ENCODE measurements around the gene KCNK2. TPM values are rescaled to one million over a fixed set of nuclear protein-coding genes. Genes with fewer than 3 reads are reported as not detected.

KCNK2 gene, protein sequence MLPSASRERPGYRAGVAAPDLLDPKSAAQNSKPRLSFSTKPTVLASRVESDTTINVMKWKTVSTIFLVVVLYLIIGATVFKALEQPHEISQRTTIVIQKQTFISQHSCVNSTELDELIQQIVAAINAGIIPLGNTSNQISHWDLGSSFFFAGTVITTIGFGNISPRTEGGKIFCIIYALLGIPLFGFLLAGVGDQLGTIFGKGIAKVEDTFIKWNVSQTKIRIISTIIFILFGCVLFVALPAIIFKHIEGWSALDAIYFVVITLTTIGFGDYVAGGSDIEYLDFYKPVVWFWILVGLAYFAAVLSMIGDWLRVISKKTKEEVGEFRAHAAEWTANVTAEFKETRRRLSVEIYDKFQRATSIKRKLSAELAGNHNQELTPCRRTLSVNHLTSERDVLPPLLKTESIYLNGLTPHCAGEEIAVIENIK
- 4.2 and 5.1 TPM in 2 replicates for total RNA-seq

DNA sequence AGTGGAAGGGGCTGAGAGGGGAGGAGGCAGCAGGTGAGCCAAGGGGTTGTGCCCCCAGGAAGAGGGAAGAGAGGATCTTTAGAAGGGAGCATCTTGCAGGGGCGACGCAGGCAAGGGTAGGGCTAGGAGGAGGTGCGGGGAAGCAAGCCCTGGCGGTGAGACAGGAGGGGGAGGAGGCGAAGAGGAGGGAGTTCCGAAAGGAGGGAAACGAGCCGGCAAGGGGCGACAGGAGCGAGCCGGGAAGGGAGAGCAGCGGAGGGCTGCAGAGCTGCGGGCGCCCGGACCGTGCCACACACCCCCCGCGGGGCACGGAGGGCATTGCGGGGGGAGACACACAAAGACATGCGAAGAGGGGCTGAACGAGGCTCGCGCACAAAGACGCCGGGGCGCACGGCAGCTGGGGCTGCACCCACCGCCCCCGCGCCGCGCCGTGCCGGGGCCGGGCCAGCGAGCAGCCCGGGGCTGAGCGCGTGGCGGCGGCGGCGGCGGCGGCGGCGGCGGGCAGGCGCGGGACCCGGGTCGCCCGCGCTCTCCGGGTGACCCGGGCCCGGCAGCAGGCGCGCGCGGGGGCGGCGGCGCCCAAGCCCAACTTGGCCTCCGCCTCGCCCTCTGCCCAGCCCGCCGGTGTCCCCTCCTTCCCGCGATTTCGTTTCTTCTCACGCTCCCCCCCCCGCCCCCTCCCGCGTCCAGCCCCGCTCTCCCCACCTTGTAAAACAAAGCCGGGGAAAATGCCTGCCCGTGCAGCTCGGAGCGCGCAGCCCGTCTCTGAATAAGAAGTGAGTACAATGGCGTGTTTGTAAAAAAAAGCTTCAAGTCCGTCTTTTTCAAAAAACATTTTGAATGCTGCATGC, at the start of gene KCNK2:
KCNK2 (plus strand) TSS at position 206 of the 851 bp plus-strand sequence. CDS start 649 bp downstream, outside the sequence.

All from regular cardiac myocyte (primary cell).